NCI-H2196 (cell line): ENCODE data around the gene NEK8.

Source experiments
- DNase-seq: peaks from one replicate; lab custom pipeline; 2025; ENCODE audit not compliant: unreplicated experiment; lab: John Stamatoyannopoulos, UW

The NEK8 gene

DNA sequence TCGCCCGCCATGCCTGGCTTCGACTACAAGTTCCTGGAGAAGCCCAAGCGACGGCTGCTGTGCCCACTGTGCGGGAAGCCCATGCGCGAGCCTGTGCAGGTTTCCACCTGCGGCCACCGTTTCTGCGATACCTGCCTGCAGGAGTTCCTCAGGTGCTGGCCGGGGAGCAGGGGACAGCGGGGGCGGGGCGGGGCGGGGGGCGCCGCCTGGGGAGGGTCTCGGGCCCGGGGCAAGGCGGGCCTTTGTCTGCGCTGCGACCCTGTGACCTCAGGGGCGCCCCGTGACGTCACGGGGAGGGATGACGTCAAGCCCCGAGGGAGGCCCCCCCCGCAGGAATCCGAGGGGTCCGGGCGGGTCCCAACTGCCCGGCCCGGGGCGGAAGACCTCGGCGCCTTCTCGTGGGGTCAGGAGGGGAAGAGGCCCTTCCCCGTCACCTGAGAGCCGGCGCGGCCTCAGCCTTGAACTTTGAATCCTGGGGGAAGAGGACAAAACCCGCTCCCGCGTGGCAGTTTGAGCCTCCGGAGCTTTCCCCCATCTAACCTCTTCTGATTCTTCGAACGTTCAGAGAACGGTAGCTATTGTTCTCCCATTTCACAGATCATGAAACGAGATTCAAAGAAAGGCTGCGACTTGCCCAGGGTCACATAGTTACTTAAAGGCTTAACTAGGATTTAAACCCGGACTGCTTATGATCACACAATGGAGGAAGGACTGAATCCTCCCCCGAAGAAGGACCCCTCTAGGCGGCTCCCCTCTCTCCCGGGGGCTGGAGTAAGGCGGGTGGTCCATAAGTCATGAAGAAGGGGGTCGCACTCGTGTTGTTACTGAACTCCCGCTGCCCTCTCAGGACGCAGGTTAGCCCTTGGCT lies 15.8 kb downstream of the NEK8 start:
- DNase-seq = peak; percentile 17

DNA sequence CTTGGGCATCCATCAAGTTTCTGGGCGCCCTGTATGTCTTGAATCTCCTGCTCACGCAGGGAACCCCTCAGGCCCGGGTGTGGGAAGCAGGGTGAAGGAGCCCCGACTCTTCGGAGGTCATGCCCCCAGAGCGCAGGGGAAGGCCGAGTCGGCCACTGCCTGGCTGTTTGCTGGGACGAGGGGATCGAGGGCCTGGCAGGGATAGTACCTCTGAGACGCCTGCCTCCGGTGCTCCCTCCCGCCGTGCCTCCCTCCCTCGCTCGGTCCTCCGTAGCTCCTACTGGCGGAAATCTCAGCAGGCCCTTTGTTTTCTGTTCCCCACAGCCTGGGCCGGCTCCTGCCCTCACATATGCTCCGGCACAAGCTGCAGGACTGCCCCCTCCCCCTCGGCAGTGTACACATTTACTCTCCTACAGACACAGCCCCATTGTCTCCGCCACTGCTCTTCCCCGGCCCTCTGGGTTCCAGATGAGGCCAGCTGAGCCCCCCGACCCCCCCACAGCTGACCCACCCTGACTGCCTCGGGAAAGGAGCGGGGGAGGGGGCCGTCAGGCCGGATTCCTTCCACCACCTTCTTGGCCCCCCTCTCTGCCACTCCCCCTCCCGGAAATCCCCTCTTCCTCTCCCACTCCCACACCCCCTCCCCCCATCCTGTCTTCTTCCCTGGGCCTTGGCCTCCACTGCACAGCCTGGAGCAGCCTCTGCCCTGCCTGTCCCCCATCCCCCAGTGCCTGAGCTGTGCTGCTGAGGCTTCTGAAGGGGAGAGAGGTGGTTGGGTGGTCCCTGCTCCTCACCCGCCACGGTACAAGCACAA lies 16.6 kb downstream of the NEK8 start:
- DNase-seq = no peak

DNA sequence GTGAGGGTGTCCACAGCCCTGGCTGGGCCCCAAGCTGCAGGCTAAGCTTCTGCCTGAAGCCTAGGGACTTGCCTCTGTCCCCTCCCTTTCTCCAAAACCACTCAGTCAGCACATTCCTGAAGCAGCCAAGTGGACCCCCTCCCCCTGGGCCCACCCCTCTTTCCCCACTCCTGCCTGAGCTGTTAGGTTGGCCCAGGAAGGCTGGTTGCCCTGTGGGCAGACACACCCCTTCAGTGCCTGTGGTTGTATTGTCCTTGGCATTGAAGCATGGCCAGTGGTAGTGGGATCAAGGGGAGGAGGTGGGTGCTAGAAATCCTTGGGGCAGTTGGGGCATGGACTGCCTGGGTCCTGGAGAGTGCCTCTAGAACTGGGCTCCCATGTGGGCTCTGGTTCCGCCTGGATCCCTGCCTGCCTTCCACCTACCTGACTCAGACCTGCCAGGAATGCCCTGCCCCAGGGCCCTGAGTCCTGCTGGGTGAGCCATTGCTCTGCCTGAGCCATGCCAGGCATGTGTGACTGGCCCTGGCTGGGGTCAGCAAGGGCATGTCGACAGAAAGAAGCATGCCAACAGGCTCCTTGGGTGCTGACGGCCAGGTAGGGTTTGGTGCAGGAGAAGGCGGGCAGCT lies 17.3 kb downstream of the NEK8 start:
- DNase-seq = no peak

DNA sequence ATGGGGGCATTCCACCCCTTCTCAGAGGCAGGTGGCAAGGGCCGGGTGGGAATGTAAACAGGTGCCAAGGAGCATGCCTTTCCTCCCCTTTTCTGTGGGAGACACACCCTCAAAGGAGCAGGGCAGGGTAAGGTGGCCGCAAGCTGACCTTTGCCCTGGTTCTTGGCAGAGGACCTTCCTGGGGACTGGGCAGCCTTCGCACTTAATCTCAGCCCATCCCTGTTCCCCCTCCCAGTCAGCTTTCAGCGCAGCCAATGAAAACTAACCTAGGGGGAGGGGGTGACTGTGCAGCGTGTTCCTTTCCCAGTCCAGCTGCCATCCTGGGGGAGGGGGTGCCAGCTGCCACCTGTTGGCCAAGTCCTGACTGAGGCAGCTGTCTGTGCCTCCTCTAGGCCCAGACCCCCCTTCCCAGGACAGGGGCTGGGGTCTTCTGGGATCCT lies 18.0 kb downstream of the NEK8 start:
- peak; percentile 76 for DNase-seq

DNA sequence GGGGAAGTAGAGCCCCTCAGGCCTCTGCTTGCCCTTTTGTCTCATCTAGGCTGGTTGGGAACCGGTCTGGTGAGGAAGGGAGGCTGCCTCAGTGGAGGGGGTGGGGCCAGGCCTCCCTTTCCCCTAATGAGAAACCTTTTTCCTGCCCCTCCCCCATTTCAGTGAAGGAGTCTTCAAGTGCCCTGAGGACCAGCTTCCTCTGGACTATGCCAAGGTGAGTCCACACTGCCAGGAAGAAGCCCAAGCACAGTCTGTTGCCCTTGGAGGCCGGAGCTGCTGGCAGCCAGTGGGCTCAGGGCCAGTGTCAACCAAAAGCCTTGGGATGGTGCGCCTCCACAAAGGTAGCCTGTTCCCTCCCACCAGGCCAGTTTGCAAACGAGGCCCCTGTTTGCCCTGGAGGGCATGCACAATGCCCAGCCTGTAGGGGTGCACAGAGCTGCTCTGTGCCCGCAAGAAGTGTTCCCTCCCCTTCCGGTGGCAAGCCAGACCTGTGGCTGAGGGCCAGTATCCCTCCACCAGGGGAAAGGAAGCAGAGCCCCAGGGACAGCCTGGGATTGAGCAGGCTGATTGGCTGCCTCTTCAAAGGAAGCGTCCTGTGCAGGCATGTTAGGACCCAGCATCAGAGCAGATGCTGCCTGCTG lies 18.6 kb downstream of the NEK8 start:
- peak; percentile 85 for DNase-seq

DNA sequence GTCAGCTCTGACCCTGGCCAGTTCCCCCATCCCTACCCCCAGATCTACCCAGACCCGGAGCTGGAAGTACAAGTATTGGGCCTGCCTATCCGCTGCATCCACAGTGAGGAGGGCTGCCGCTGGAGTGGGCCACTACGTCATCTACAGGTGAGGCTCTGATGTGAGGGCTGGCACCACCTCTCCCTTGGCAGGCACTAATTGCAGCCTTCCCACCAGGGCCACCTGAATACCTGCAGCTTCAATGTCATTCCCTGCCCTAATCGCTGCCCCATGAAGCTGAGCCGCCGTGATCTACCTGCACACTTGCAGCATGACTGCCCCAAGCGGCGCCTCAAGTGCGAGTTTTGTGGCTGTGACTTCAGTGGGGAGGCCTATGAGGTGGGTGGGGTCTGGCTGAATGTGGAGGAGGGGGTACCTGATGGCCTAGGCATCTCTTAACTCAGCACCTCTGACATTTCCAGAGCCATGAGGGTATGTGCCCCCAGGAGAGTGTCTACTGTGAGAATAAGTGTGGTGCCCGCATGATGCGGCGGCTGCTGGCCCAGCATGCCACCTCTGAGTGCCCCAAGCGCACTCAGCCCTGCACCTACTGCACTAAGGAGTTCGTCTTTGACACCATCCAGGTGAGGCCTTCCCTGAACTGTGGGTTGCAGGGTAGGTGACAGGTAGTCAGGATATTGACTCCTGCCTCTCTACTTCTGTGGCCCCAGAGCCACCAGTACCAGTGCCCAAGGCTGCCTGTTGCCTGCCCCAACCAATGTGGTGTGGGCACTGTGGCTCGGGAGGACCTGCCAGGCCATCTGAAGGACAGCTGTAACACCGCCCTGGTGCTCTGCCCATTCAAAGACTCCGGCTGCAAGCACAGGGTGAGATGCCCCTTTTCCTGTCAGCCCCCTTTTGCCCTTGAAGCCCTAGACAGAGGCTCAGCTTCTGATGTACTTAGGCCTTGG lies 19.5 kb downstream of the NEK8 start:
- no peak for DNase-seq

DNA sequence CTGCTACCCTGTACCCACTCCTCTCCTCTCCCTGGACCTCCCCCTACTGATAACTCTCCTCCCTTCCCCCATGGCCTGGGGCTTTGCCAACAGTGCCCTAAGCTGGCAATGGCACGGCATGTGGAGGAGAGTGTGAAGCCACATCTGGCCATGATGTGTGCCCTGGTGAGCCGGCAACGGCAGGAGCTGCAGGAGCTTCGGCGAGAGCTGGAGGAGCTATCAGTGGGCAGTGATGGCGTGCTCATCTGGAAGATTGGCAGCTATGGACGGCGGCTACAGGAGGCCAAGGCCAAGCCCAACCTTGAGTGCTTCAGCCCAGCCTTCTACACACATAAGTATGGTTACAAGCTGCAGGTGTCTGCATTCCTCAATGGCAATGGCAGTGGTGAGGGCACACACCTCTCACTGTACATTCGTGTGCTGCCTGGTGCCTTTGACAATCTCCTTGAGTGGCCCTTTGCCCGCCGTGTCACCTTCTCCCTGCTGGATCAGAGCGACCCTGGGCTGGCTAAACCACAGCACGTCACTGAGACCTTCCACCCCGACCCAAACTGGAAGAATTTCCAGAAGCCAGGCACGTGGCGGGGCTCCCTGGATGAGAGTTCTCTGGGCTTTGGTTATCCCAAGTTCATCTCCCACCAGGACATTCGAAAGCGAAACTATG lies 20.4 kb downstream of the NEK8 start:
- no peak for DNase-seq

DNA sequence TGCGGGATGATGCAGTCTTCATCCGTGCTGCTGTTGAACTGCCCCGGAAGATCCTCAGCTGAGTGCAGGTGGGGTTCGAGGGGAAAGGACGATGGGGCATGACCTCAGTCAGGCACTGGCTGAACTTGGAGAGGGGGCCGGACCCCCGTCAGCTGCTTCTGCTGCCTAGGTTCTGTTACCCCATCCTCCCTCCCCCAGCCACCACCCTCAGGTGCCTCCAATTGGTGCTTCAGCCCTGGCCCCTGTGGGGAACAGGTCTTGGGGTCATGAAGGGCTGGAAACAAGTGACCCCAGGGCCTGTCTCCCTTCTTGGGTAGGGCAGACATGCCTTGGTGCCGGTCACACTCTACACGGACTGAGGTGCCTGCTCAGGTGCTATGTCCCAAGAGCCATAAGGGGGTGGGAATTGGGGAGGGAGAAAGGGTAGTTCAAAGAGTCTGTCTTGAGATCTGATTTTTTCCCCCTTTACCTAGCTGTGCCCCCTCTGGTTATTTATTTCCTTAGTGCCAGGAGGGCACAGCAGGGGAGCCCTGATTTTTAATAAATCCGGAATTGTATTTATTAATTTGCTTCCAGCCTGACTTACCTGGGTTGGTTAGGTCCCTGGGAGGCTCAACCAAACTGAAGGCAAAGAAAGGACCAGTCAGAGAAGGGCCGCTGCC lies 21.1 kb downstream of the NEK8 start:
- no peak for DNase-seq

DNA sequence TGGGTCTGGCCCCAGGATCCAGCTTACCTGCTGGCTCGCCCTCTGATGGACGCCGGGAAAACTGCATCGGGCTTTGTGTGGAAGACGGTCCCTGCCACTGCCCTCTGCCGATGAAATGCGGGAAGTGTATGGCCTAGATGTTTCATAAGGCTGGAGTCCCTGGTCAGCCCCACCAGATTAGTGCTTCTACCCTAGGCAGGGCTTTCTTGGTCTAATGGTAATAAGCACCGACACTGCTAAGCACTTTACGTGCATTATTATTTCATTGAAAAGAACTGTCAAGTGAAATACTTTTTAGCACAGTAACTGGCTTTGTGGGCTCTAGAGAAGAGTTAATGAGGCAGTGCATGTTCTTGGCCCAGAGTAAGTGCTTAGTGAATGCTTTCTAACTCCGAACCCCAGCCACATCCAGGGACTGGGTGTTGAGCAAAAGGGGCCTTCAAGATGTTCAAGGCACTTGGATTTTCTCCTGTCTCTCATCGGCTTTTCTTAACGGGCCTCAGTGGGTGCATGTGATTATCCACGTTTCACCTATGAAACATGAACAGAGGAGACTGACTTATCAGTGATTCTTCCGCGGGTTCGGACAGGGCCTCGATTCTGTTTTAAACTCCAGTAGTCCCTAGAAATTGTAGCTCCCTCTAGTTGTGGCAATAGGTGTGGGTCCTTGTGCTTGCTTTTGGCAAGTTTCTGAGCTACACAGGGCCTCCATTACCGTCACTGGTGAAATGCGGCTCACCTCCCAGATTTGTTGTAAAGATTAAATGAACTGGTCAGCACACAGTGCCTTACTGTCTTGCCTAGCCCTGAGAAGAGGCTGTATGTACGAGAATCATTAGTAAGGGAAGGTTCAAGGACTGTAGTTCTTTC lies 21.8 kb downstream of the NEK8 start:
- peak; percentile 77 for DNase-seq

DNA sequence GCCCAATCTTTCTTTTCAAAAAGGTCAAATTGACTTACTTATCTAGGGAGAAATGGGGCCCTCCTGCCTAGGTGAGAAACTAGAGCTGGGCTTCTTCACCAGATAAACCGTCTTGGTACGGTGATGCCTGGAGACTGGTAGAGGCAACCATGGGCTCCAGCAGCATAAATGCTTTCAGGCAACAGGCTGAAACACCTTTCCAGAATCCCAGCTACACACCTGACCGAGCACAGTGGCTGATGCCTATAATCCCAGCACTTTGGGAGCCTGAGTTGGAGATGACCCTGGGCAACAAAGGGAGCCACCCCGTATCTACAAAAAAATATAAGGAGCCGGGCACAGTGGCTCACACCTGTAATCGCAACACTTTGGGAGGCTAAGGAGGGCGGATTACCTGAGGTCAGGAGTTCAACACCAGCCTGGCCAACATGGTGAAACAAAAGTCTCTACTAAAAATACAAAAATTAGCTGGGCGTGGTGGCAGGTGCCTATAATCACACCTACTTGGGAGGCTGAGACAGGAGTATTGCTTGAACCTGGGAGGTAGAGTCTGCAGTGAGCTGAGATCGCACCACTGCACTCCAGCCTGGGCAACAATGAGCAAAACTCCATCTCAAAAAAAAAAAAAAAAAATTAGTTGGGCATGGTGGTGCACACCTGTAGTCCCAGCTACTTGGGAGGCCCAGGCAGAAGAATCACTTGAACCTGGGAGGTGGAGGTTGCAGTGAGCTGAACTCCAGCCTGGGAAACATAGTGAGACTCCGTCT lies 23.2 kb downstream of the NEK8 start:
- no peak for DNase-seq

DNA sequence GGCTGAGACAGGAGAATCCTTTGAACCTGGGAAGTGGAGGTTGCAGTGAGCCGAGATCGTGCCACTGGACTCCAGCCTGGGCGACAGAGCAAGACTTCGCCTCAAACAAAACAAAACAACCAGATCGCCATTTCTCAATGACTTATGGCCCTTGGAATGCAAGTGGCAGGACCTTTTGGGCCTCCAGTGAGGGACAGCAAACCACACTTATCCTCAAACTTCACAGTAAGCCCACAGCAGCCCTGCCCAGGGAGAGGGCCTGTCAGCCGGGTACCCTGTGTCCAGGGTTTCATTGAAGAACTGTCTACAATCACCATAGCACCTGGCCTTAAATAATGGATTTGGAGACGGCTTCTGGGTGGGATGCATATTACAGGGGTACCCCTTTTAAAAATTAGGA lies 26.9 kb downstream of the NEK8 start:
- no peak for DNase-seq

DNA sequence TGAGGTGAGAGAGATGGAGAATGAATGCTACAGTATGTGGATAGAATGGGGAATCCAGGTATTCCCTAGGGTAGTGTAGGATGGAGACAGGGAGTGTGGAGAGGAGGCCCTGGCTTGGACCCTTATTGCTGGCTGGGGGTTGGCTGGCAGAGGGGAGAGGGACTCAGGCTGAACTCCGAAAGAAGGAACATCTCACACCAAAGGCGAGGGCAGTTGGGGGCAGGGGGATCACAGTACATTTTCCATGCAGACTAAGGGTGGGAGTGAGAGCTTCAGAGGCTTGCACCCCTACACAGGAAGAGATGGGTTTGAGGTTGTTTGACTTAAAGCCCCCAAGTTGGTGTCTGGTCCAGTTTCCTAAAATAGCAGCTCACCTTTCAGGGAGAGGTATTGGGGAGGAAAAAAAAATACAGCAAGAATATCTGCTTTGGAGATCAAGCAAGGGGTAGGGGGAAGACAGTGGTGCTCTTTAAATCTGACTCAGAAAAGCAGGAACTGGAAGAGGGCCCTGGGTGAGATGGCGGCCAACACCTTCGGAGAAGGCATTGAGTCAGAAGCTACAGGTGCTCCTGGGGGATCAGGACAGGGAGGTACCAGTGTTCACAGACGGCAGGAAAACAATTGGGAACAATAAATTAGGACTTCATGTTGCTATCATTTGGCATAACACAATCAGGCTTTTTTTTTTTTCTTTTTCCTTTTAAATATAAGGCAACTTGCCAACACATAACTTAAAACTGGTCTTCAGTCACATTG lies 27.6 kb downstream of the NEK8 start:
- no peak for DNase-seq

DNA sequence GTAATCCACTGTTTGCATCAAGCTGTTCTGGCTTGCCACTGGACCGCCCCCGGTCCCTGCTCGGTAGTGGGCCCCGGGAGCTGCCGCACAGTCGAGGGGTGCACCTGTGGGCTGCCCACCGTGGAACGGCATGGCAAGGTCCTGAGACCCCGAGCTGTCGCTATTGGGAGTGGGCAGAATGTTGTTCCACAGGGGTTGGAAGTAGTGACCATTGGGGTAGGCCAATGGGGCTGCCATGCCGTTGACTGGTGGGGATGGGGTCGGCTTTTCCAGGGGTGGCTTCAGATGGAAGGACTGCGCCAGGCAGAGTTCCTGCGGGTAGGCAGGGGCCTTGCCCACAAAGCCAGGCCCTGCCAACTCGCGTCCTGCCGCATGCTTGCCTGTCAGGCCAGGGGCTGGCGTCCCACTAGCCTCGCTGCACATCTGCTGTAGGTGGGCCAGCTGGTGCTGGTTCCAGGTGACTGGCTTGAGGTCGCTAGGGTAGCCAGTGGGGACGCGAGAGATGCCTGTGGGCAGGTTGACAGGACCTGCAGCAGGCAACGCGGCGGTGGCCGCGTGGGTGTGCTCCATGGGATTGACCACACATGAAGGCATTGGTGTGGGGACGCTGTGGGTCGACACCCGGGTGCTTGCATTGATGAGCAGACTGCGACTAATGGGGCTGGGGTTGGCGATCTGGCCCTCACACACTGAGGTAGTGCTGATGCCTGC lies 30.0 kb downstream of the NEK8 start:
- DNase-seq = no peak

DNA sequence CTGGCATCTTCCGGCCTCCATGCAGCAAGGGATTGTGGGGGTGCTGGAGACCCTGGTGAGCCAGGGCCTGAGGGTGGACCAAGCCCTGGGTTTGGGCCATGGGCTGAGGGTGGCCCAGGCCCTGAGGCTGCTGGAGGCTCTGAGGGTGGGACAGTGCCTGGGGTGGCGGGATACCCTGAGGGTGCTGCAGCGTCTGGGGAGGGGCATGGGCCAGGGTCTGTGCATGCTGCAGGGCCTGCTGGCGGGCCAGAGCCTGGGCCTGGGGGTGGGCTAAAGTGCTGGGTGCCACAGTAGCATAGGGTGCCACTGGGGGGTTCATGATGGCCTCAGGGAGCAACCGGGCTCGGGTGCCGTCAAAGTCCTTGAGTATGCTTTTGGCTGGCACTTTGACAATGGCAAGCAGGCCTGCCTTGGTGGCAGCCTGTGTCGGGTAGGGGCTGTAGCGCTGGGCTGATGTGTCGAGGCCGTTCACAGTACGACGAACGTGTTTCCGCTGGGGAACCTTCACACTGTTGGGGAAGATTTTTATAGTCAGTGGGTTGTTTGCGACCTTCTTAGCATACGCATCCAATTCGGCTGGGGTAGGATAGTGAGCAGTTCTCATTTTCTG lies 30.8 kb downstream of the NEK8 start:
- DNase-seq = no peak
